DMS114 treated with DMSO at 0.1 percent for 48 hours (cell line): ENCODE data around the gene MAP2K7.
A peak's percentile ranks its signal among the peaks of the same experiment; 100 is the strongest.
"Not testable (repeated sequence)": the region's sequence is repeated elsewhere in the genome, so short reads cannot be mapped to it uniquely, and the experiment has no call there.

Experiments used
- DNase-seq: peaks from one replicate; lab custom pipeline; 2025; ENCODE audit not compliant: unreplicated experiment; lab: John Stamatoyannopoulos, UW

MAP2K7 gene

DNA sequence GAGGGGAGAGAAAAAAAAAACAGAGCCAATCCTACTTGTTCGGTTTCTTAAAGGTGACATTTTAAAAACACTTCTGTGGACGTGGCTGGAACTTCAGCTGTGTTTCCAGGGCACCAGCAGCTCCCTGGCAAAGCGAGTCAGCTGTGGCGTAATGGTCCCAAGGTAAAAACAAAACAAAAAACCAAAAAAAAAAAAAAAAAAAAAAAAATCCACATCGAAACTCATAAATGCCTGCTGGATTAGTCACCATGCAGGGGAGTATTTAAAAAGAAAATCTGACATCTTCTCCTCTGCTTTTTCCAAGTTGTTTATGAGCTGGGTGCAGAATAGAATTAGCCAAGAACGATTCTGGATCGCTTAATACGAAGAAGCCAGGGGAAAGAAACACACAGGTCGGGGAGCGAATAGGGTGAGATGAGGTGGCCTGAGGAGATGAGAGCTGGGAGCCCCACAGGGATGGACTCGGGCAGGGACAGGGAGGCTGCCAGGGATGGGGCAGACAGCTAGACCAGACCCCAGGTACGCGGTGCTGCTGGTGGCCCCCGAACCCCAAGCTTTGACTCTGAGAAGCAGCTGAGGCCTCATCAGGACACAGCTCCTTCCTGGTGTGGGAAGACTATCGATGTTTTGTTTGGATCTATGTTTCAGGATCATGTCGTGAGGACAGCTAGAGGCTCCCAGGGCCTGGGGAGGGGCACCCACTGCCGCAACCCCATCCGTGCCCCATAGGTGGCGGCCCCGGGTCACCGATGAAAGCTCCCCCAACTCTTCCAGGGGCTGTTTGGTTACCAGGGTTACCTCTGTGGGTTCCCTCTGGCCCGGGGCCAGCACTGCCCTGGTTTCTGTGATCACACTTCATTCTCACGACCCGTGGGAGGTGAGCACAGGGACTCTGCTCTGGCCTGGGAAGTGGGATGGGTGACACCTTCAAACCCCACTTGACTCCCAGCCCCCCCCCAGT, 25.3 kb downstream of the MAP2K7 start:
- DNase-seq: no peak

DNA sequence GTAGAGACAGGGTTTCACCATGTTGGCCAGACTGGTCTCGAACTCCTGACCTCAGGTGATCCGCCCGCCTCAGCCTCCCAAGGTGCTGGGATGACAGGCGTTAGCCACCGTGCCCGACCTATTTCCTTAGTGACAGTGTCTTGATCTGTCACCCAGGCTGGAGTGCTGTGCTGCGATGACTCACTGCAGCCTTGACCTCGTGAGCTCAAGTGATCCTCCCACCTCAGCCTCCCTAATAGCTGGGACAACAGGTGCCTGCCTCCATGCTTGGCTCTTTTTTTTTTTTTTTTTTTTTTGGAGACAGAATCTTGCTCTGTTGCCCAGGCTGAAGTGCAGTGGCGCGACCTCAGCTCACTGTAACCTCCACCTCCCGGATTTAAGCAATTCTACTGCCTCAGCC, 26.4 kb downstream of the MAP2K7 start:
- not testable (repeated sequence) for DNase-seq

DNA sequence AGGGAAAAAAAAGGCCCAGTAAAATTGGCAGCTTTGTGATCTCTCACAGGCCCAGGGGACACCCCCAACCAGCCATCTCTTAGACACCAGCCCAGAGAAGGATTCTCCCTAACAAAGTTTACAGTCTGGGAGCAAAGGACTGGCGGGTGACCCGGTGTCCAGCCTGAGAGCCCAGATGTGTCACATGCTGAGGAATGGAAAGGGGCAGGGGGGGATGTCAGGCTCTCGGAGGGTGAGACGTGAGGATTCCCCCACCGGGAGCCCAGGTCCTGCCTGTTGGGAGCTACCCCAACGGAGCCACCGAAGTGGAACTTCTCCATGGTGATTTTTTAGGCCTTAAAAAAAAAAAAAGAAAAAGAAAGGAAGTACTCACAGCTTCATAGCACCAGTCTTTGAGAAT, 27.1 kb downstream of the MAP2K7 start:
- DNase-seq: no peak

DNA sequence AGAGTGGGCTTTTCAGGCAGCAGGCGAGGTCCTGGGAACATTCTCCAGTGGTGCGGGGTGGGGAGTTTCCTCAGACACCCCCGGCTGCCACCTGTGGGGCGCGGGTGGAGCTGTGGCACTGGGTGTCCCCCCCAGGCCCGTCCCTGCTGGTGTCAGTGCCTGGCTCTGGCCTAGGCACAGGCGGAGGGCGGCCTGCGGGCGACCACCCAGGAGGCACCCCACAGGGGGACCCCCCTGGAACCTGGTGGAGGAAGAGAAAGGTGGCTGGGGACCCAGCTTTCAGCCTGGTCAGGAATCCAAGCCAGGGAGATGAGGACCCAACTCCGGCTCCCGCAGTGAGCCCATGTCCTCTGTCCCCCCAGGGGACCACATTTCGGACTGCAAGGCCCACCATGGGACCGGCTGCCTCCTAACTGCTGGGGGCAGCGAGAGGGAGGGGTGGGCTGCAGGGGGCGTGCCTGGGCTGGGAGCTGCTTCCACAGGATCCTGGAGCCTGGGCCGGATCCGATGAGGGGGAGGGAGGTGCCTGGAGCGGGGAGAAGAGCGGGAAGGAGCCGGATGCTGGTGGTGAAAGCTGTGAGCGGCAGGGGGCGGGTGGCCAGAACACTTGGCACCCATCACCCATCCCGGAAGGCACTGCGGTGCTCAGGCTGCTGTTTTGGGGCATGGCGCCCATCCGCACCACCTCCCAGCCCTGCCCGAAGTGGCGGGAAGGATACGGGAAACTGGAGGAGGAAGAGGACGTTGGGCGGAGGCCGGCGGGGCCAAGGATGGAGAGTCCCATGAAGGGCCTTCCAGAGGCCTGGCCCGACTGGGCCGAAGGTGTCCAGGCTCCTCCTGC, 27.8 kb downstream of the MAP2K7 start:
- no peak for DNase-seq

DNA sequence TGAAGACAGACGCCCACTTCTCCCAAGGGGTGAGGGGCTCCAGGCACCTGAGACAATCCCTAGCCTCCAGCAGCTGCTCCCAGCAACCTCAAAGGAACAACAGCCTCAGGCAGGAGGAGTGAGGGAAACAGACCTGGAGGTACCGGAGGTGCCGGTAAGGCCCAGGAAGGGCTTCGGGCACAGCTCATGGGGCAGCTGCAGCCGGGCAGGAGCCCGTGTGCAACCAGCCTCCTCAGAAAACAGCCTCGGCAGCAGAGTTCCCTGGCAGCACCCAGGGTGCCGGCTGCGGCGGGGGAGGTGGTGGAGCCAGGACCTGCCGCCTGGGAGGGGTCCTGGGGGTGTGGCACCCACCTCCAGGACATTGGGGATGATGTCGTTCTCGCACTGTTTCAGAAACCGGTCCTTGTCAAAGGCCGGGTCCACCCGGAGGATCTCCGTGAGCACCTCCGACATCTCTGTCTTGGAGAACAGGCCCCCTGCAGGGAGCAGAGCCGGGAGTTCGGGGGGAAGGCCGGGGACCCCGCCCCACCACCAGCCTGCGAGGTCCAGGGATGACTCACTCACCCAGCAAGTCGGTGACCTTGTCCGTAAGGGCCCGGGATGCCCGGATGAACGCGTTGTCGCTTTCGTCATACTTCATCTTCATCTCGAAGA, 28.7 kb downstream of the MAP2K7 start:
- DNase-seq: no peak

DNA sequence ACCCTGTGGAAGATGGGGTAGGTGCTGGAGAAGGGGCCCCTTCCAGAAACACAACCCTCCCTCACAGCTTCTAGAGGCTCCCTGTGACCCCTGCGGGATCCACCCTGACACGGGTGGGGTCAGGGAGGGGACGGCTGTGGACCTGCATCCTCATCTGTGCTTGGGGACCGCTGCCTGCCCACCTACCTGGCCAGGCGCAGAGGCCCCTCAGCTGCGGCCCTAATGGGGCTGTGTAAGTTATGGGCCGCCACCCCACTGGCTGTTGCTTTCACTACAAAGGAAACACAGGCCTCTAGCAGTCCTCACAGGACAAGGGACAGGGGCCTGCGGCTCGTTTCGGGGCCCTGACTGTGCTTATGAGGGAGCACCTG, 29.2 kb downstream of the MAP2K7 start:
- DNase-seq: no peak

DNA sequence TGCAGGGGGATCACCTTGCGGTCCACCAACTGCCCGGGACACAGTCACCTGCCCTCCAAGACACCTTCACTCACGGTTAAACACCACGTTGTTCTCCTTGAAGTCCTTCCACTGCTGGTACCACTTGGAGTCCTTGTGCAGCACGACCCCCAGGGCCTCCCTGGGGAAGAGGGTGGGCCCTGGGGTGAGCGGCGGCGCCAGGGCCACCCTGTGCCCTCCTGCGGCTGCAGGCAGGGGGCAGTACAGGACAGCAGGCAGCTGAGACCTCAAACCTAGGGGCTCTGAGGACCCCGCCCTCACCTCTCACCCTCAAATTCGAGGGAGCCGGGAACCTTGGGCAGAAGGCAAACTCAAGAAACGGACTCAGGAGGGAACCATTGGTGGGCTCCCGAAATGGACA, 29.7 kb downstream of the MAP2K7 start:
- no peak for DNase-seq

DNA sequence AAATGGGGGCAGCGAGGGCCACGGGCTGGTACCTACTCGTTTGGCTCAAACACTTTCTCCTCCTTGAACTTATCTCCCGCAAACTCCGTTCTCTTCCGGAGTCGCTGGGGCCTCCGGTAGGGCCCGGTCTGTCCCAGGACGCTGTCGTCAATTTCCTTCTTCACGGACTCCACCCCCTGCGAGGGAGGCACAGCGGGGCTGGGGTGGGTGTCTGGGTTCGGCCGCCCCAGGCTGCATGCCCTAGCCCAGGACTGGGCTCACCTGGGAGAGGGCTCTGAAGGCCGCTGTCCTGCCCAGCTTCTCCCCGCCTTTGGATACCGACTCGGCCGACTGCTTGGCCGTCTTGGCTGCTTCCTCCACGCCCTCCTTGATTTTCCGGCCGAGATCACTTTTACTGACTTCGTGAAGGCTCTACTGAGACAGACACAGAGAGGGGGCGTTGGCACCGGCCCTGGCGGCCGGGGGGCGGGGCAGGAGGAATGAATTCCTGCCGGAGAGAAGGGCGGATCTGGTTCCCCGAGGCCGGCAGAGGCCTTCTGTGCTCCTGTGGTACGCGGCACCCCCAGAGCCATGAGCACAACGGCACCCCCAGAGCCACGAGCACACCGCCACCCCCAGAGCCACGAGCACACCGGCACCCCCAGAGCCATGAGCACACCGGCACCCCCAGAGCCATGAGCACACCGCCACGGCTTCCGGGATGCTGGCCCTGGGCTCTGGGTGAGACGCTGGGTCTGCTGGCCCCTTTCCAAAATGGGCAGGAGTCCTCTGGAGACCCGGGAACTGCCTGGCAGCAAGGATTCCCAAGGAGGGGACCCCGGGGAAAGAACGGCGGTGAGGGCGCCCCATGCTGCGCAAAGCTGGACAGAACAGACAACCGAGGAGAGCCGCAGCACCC, 30.4 kb downstream of the MAP2K7 start:
- DNase-seq: no peak

GRCh38 chr19:7934766-7935165, 31.1 kb downstream of the MAP2K7 start:
- no peak for DNase-seq

DNA sequence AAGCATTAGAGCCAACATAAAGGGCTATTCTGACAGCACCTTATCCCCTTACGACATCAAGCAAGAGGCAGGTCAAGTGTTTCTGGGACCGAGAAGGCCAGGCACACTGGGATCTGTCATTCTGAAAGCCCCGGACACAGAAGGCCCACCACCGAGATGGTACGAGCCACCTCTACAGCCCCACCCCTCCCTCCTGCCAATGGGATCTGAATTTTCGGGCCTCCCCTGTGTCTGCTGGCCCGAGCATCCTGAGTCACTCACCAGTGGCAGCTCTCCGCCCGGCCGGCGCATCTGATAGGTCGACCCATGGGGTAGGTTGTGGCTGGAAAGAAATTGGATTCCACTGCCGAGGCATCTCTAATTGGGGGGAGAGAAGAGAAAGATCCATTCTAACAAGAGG, 37.2 kb downstream of the MAP2K7 start:
- DNase-seq: no peak

GRCh38 chr19:7941895-7942596, 38.4 kb downstream of the MAP2K7 start:
- no peak for DNase-seq

DNA sequence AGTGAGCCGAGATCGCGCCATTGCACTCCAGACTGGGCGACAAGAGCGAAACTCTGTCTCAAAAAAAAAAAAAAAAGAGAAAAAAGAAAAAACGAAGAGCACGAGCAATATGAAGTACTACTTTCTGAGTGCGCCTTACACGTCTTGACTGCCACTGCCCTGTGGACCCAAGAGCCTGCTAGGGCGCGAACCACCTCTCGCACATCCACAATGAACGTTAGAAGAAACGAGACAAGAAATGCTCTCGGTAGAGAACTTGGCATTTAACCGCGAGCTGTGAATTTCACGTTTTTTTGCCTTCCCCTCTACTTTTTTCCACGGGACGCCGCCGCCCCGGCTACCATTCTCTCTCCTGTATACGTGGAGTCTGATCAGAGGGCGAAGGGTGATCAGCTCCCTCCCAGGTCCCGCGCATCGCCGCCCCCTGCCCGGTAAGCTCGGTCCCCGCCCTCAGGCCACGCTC, 39.3 kb downstream of the MAP2K7 start:
- DNase-seq: no peak

DNA sequence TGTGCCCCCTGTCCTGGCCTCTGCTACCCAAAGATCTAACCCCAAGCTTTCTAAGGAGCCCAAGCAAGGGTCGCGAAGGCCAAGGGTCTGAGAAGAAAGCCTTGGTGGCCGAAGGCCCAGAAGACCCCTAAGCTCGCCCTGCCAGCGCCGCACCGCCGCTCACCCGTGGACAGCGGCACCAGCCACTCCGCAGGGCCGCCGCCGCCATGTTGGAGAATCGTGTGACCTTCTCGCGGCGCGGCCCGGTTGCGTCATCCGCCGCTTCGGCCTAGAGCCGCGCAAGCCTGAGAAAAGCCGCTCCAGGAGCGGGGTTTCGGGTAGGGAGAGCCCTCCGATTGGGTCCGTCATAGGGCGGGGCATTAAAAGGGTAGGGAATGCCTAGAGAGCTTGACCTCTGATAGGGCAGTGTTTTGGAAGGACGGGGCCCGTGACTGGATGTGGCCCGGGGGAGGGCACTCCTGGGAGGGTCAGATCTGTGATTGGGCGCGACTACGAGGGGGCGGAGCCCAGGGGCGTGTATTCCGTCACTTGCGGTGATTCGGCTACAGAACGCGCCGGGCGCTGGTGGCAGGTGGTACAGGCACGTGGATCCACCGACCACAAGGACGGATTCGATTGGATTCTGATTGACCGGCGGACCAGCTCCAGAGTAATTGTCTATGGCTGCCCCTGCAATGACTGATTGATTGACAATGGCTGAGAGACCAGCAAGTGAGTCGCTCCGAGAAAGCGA, 39.9 kb downstream of the MAP2K7 start, which contains the start of gene TIMM44:
TSS of gene TIMM44 (minus strand) at position 223 of the 733 bp plus-strand sequence. CDS start at position 208, 15 bp downstream.
- peak; percentile 92 for DNase-seq

GRCh38 chr19:7944177-7944761, 40.6 kb downstream of the MAP2K7 start:
- DNase-seq: peak; percentile 35

DNA sequence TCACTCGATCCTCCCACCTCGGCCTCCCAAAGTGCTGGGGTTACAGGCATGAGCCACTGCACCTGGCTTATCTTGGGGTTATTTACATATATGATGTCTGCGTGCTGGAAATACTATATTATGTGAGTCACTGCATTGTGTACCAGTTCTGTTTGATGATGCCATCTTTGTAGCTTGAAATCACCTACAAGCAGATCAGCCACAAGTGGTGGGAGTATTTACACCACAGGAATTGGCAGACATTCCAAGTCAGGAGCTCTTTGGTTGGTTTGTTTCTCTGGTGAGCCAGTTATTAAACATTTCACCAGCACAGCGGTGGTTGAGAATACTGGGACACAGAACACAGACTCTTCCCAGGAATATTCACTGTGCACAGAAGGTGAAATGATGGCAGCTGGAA, 44.3 kb downstream of the MAP2K7 start:
- DNase-seq: no peak

- DNase-seq: no peak
These were observed 49.4 kb downstream of the MAP2K7 start for GRCh38 chr19:7953060-7953459.

DNA sequence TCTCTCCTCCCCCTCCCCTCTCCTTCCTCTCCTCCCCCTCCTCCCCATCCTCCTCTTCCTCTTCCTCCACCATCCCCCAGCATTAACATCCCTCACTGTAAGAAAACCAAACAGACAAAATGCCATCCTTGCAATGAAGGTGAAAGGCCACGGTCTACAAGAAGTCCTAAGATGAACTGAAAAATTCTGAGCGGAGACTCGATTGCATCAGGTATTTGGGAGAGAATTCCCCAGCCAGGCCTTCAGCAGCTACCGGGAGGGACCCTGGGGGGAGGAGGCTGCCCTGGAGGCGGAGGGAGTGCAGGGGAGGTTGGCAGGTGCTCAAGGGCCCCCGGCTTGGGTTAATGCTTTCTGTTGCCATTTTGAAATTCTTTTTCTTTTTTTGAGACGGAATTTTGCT, 49.9 kb downstream of the MAP2K7 start:
- DNase-seq: no peak

- DNase-seq: no peak
These were observed 52.0 kb downstream of the MAP2K7 start for GRCh38 chr19:7955696-7956095.

DNA sequence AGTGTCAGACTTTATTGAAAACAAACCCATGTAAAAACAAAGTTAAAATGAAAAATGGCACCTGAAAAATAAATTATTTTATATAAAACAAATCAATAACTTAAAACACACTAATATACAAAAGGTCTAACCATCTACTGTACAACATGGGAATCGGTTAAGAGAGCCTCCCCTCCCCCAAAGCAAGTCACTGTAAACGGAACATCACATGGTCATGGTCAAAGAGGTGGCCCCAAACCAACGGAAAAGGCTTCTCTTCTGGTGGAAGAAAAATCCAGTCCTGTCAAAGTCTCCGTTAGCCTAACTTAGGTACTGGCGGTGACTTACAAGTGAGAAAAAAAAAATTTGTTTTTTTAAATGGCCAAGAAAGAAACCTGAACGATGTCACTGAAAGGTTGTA, 55.5 kb downstream of the MAP2K7 start:
- no peak for DNase-seq
